HepG2 (cell line): ENCODE data around the gene SIGMAR1. TPM values are rescaled to one million over a fixed set of nuclear protein-coding genes. Genes with fewer than 3 reads are reported as not detected.

Source experiments
- ATAC-seq: fragments of 200-7000 bp; cut with Tn5 transposase; 3 replicates; pipeline ENCODE4 v1.9.1; 2020; ENCODE audit warnings: mild to moderate bottlenecking, moderate library complexity
- BruUV-seq: library from RNA; stranded (reverse); fragments of 400-500 nt; replicated peaks from 2 replicates; lab custom pipeline; 2021; lab: Mats Ljungman, UMichigan
- CTCF ChIA-PET: fragments of 300-600 bp; formaldehyde crosslinking; extraction: SDS; loops from one replicate; lab custom pipeline; 2021; ENCODE audit warnings: low total read pairs, inconsistent platforms, low intra/inter-chr PET ratio; lab: Yijun Ruan, JAX
- POLR2A ChIA-PET: fragments of 350-600 bp; sonication (Branson Sonifier 250); formaldehyde crosslinking; loops from one replicate; lab custom pipeline; 2020; ENCODE audit warnings: antibody characterized with exemption, inconsistent platforms; lab: Yijun Ruan, JAX
- DNase-seq: peaks from one replicate; pipeline ENCODE4 v3.0.0-alpha.2; 2015; ENCODE audit warnings: low spot score
- FAIRE-seq: peaks from 3 replicates; lab custom pipeline; 2011; peaks lifted over from hg19 to GRCh38; lab: Jason Lieb, UNC
- H2AFZ ChIP-seq: one replicate; pipeline ENCODE4 v1.6.1; 2011; ENCODE audit warnings: low read length, inconsistent platforms
- H3K27ac ChIP-seq: fragments of 300-600 bp; 3 replicates; pipeline ENCODE4 v1.8.0; 2011; ENCODE audit warnings: mixed run types, mild to moderate bottlenecking, mixed read lengths, low read length, inconsistent platforms; ENCODE audit not compliant: insufficient read depth; ENCODE audit errors: extremely low read length
- H3K27me3 ChIP-seq, 2 experiments: fragments of 200-600 bp in 1 of 2; 2 replicates in 1 of 2; 3 replicates in 1 of 2; pipeline versions ENCODE4 v1.6.0 to v1.8.0; 2011; ENCODE audit warnings: low read length in 2 of 2, mild to moderate bottlenecking in 2 of 2, moderate library complexity in 2 of 2, inconsistent platforms in 1 of 2; ENCODE audit not compliant: insufficient read depth in 2 of 2, control insufficient read depth in 1 of 2
- H3K36me3 ChIP-seq, 2 experiments: fragments of 200-600 bp in 1 of 2; replicated peaks in 1 of 2; 2 replicates in 1 of 2; 3 replicates in 1 of 2; pipeline versions ENCODE4 v1.5.1 to v1.8.0; 2011; ENCODE audit warnings: low read length in 2 of 2, inconsistent platforms in 1 of 2; ENCODE audit not compliant: insufficient read depth in 2 of 2, control insufficient read depth in 1 of 2
- H3K4me1 ChIP-seq: 2 replicates; pipeline ENCODE4 v1.5.1; 2012; ENCODE audit warnings: low read length, inconsistent platforms; ENCODE audit not compliant: insufficient read depth
- H3K4me2 ChIP-seq: 2 replicates; pipeline ENCODE4 v1.6.0; 2011; ENCODE audit warnings: low read depth, low read length, inconsistent platforms
- H3K4me3 ChIP-seq, 3 experiments: fragments of 200-600 bp in 1 of 3; sonication (generic), shearing (Covaris generic) in 1 of 3; replicated peaks in 1 of 3; 2 replicates each; pipeline ENCODE4 v1.5.1; 2011 to 2016; ENCODE audit warnings: low read length in 3 of 3, inconsistent platforms in 2 of 3, low read depth in 2 of 3, mild to moderate bottlenecking in 2 of 3, control low read depth in 1 of 3, mixed read lengths in 1 of 3; ENCODE audit not compliant: insufficient read depth in 1 of 3
- H3K79me2 ChIP-seq: one replicate; pipeline ENCODE4 v1.6.1; 2011; ENCODE audit warnings: low read length, inconsistent platforms; ENCODE audit not compliant: insufficient read depth
- H3K9ac ChIP-seq: 2 replicates; pipeline ENCODE4 v1.6.0; 2011; ENCODE audit warnings: mild to moderate bottlenecking, low read depth, low read length, inconsistent platforms; ENCODE audit not compliant: insufficient read depth
- H3K9me3 ChIP-seq: 2 replicates; pipeline ENCODE4 v1.5.1; 2012; ENCODE audit warnings: mild to moderate bottlenecking, low read length
- H4K20me1 ChIP-seq: 2 replicates; pipeline ENCODE4 v1.6.0; 2011; ENCODE audit warnings: inconsistent platforms, mild to moderate bottlenecking, low read length, moderate library complexity; ENCODE audit not compliant: insufficient read depth
- DBP ChIP-seq: sonication (generic); formaldehyde crosslinking; IDR thresholded peaks from 2 replicates; pipeline ENCODE4 v1.4.0; 2020; ENCODE audit warnings: missing genetic modification reagents; ENCODE audit errors: not compliant biosample characterization
- GLMP ChIP-seq: sonication (generic); formaldehyde crosslinking; IDR thresholded peaks from 2 replicates; pipeline ENCODE4 v1.9.0; 2021; ENCODE audit warnings: missing genetic modification reagents, mild to moderate bottlenecking, borderline replicate concordance
- NFKBIZ ChIP-seq: IDR thresholded peaks from 2 replicates; pipeline ENCODE4 v1.6.1; 2018; ENCODE audit warnings: missing genetic modification reagents, missing compliant biosample characterization
- NR1H2 ChIP-seq: sonication (generic); formaldehyde crosslinking; IDR thresholded peaks from 2 replicates; pipeline ENCODE4 v1.8.1; 2022; ENCODE audit warnings: low read depth, missing genetic modification reagents, borderline replicate concordance
- TSC22D2 ChIP-seq: sonication (generic); formaldehyde crosslinking; IDR thresholded peaks from 2 replicates; pipeline ENCODE4 v1.5.1; 2020; ENCODE audit warnings: missing genetic modification reagents, mild to moderate bottlenecking, borderline replicate concordance
- ZBTB25 ChIP-seq: IDR thresholded peaks from 2 replicates; pipeline ENCODE4 v1.6.1; 2018; ENCODE audit warnings: missing genetic modification reagents
- ZBTB44 ChIP-seq: sonication (generic); formaldehyde crosslinking; IDR thresholded peaks from 2 replicates; pipeline ENCODE4 v1.4.0; 2020; ENCODE audit warnings: missing genetic modification reagents
- WGBS: methylation state at CpG from one replicate; pipeline ENCODE4 v1.1.6; 2017; ENCODE audit warnings: low lambda C conversion rate; 5-methylcytosine and 5-hydroxymethylcytosine counted together
- in situ Hi-C: cut with HindIII; loops from 2 replicates; pipeline ENCODE4 v1.10.0; 2017; ENCODE audit warnings: low pct_unique_long_range_greater_than_20kb; ENCODE audit not compliant: extremely low pct_ligation_motif_present
- intact Hi-C: fragments of 100-400 bp; cut with micrococcal nuclease; formaldehyde crosslinking; loops from one replicate; pipeline ENCODE4 v1.10.0; 2022; ENCODE audit not compliant: unreplicated experiment
- polyA plus RNA-seq, 8 experiments: library from polyadenylated mRNA; depleted of rRNA in 3 of 8; stranded (reverse) in 7 of 8; unstranded in 1 of 8; fragments of >200 nt; fragmentation: Illumina TruSeq in 4 of 8; extraction: Trizol in 4 of 8; gene quantifications; 2 replicates each; pipeline versions ENCODE4 v1.2.1 to v1.2.3, GENCODE V29; 2011 to 2016; ENCODE audit warnings: low read depth in 4 of 8, missing spikeins in 1 of 8, mixed read lengths in 1 of 8; ENCODE audit not compliant: insufficient read depth in 1 of 8
- total RNA-seq, 5 experiments: library from RNA; depleted of rRNA; stranded (reverse); fragments of >200 nt; fragmentation: Illumina TruSeq; extraction: Trizol; gene quantifications; 2 replicates each; pipeline ENCODE4 v1.2.3, GENCODE V29; 2016; ENCODE audit warnings: low read depth in 1 of 5
- TF ChIP-seq, protein P1 (sequence below): IDR thresholded peaks from 2 replicates; pipeline ENCODE4 v1.6.1; 2016; ENCODE audit warnings: control low read depth
- TF ChIP-seq, protein P2 (sequence below): sonication (generic); formaldehyde crosslinking; IDR thresholded peaks from 2 replicates; pipeline ENCODE4 v1.4.0; 2020; ENCODE audit warnings: missing genetic modification reagents
- TF ChIP-seq, protein P3 (sequence below): sonication (generic); formaldehyde crosslinking; IDR thresholded peaks from 2 replicates; pipeline ENCODE4 v1.5.1; 2020; ENCODE audit warnings: missing genetic modification reagents, mild to moderate bottlenecking, borderline replicate concordance
- TF ChIP-seq, protein P4 (sequence below): sonication (generic); formaldehyde crosslinking; IDR thresholded peaks from 2 replicates; pipeline ENCODE4 v1.4.0; 2020; ENCODE audit warnings: missing genetic modification reagents, borderline replicate concordance

Gene SIGMAR1
- total and polyA plus RNA-seq, 2 of the 13 experiments (the other 11 are each of a cell fraction or from before 2014, with no cell fraction given) = 38.9 to 60.8 TPM

DNA sequence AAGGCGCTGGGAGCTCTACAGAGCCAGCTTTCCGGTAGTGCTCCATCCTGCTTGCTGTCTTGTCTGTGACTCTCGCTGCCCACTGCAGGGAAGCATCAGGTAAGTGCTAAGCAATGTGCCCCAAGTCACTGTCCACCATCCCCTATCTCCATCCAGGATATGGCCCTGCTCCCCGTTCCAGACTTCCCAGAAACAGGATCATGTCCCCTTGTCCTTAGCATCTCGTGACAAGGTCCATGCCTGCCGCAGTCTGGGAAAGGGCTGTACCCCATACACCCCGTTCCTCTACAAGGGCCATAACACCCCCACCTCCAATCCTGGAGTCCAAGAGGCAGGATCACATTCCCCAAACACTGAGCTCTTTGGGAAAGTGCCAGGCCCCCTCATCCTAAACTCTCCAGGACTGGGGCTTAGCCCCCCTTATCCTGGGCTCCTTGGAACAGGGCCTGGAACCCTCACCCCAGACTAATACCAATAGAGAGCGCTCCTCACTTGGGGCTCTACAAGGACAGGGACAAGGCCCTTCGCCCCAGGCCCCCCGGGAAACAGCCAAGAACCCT, 26.3 kb downstream of the SIGMAR1 start:
- Histone ChIP-seq H2AFZ (no peak overlapping the region), H3K79me2 (peaks cover 6% of the 10 kb centered on the region), H3K4me2 (peak overlapping the region; percentile 77), H3K27ac (peak overlapping the region; percentile 78), H3K4me1 (peaks cover 40% of the 10 kb centered on the region), H3K4me3 (peak overlapping the region; percentile 84 to 91 (median 89)), H4K20me1 (no peaks in the 10 kb centered on the region; the same call in 1 of the 2 replicates), H3K36me3 (no peaks in the 10 kb centered on the region), H3K9me3 (no peaks in the 10 kb centered on the region), H3K9ac (peak overlapping the region; percentile 95), H3K27me3 (no peaks in the 10 kb centered on the region)
- intact Hi-C loops (no loop called here), in situ Hi-C loops (no loop called here)
- ChIA-PET POLR2A (interaction anchor here (1.2 to 2.2 kb wide), 2 partner anchors 9 to 26 kb away, joined by 4 to 13 read pairs; partner anchors contain the start of genes DCTN3 and SIGMAR1), CTCF (interaction anchor here (3.5 kb wide), 1 partner anchor 22 kb away, joined by 54 read pairs; no protein-coding TSS in a partner anchor)
- DNase-seq (no peak), FAIRE-seq (peak; percentile 8), ATAC-seq (peak; percentile 19)
- 17% methylated on average over 7 of the region's 10 CpGs for WGBS
- TSS peak; percentile 73 for BruUV-seq
- TF ChIP-seq, protein P1, sequence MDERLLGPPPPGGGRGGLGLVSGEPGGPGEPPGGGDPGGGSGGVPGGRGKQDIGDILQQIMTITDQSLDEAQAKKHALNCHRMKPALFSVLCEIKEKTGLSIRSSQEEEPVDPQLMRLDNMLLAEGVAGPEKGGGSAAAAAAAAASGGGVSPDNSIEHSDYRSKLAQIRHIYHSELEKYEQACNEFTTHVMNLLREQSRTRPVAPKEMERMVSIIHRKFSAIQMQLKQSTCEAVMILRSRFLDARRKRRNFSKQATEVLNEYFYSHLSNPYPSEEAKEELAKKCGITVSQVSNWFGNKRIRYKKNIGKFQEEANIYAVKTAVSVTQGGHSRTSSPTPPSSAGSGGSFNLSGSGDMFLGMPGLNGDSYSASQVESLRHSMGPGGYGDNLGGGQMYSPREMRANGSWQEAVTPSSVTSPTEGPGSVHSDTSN (CRISPR knock-in tag) = no peak
- TF ChIP-seq ZBTB44 (CRISPR knock-in tag) = no peak
- TF ChIP-seq ZBTB25 (CRISPR knock-in tag) = no peak
- TF ChIP-seq, protein P2, sequence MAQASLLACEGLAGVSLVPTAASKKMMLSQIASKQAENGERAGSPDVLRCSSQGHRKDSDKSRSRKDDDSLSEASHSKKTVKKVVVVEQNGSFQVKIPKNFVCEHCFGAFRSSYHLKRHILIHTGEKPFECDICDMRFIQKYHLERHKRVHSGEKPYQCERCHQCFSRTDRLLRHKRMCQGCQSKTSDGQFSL (CRISPR knock-in tag) = no peak
- no peak; the same call in 1 of the 2 replicates for TF ChIP-seq TSC22D2
- TF ChIP-seq, protein P3, sequence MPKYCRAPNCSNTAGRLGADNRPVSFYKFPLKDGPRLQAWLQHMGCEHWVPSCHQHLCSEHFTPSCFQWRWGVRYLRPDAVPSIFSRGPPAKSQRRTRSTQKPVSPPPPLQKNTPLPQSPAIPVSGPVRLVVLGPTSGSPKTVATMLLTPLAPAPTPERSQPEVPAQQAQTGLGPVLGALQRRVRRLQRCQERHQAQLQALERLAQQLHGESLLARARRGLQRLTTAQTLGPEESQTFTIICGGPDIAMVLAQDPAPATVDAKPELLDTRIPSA (CRISPR knock-in tag) = no peak
- no peak for TF ChIP-seq NR1H2 (CRISPR knock-in tag)
- no peak for TF ChIP-seq GLMP
- 0 out of 2 replicates have a peak, but pooled peaks have one; percentile 17 for TF ChIP-seq NFKBIZ (CRISPR knock-in tag)
- TF ChIP-seq, protein P4, sequence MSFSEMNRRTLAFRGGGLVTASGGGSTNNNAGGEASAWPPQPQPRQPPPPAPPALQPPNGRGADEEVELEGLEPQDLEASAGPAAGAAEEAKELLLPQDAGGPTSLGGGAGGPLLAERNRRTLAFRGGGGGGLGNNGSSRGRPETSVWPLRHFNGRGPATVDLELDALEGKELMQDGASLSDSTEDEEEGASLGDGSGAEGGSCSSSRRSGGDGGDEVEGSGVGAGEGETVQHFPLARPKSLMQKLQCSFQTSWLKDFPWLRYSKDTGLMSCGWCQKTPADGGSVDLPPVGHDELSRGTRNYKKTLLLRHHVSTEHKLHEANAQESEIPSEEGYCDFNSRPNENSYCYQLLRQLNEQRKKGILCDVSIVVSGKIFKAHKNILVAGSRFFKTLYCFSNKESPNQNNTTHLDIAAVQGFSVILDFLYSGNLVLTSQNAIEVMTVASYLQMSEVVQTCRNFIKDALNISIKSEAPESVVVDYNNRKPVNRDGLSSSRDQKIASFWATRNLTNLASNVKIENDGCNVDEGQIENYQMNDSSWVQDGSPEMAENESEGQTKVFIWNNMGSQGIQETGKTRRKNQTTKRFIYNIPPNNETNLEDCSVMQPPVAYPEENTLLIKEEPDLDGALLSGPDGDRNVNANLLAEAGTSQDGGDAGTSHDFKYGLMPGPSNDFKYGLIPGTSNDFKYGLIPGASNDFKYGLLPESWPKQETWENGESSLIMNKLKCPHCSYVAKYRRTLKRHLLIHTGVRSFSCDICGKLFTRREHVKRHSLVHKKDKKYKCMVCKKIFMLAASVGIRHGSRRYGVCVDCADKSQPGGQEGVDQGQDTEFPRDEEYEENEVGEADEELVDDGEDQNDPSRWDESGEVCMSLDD (CRISPR knock-in tag) = 0 out of 2 replicates have a peak, but pooled peaks have one; percentile 23
- TF ChIP-seq DBP (CRISPR knock-in tag) = no peak
